WTC11 (cell line): ENCODE data around the gene MRPL20.
"Not testable (repeated sequence)": the region's sequence is repeated elsewhere in the genome, so short reads cannot be mapped to it uniquely, and the experiment has no call there.

Source experiments
- CBFB ChIP-seq: sonication (generic); formaldehyde crosslinking; IDR thresholded peaks from 2 replicates; pipeline ENCODE4 v1.8.1; 2022; ENCODE audit warnings: mild to moderate bottlenecking, low read depth, missing genetic modification reagents
- CTCF ChIP-seq: fragments of 200-600 bp; IDR thresholded peaks from 2 replicates; pipeline ENCODE4 v1.8.0; 2022; ENCODE audit warnings: antibody characterized with exemption
- ETV6 ChIP-seq: sonication (generic); formaldehyde crosslinking; IDR thresholded peaks from 2 replicates; pipeline ENCODE4 v1.8.1; 2022; ENCODE audit warnings: mild to moderate bottlenecking, missing genetic modification reagents
- PRDM15 ChIP-seq: sonication (generic); formaldehyde crosslinking; IDR thresholded peaks from 2 replicates; pipeline ENCODE4 v1.8.0; 2022; ENCODE audit warnings: missing genetic modification reagents
- TEAD1 ChIP-seq: sonication (generic); formaldehyde crosslinking; IDR thresholded peaks from 2 replicates; pipeline ENCODE4 v1.8.0; 2022; ENCODE audit warnings: mild to moderate bottlenecking, missing genetic modification reagents

GRCh38 chr1:1385339-1385738 is 21.8 kb downstream of the MRPL20 start:
- not testable (repeated sequence) for TF ChIP-seq CTCF; TEAD1 (CRISPR knock-in tag); CBFB (CRISPR knock-in tag); ETV6 (CRISPR knock-in tag); PRDM15 (CRISPR knock-in tag)
